Adipose tissue (tissue), 3 donors: ENCODE data around the gene TSPAN18. TPM values are rescaled to one million over a fixed set of nuclear protein-coding genes. Genes with fewer than 3 reads are reported as not detected.

Source experiments
- H3K27ac ChIP-seq: one replicate; pipeline ENCODE4 v1.5.1; 2013; ENCODE audit warnings: low read depth, low read length
- WGBS, 3 donors: extraction: QIAGEN DNeasy Blood & Tissue Kit; methylation state at CpG; one replicate each; pipeline ENCODE4 v1.1.7; 2013; 5-methylcytosine and 5-hydroxymethylcytosine counted together
- polyA plus RNA-seq, 3 donors: library from polyadenylated mRNA; stranded (reverse); fragments of 200-250 nt; gene quantifications; one replicate each; pipeline ENCODE4 v1.2.3, GENCODE V29; 2013
- donor health status: healthy with polysubstance abuse.
- donor health status: Bipolar disorder and iron deficiency.
- donor health status: healthy.

The TSPAN18 gene
- polyA plus RNA-seq, 3 donors = 1.6 to 15.6 (median 14.4) TPM

DNA sequence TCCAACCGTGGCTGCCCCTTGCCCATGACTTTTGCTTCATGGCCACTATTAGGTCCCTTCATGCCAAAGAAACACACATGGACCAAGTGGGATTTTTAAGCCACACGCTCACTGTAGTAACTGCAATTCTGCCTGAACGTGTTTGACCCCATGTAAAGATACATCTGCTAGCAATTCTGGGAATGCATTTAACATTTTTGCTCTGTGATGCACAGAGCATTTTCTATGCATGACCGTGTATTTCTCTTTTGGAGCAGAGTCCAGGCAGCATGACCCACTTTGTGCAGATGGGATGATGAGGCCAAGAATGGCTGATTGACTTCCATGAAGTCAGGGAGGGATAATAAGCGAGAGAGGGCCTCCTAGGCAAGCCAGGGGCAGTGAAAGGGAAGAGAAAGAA, 115.5 kb downstream of the TSPAN18 start:
- WGBS, 3 donors = 72 to 77% (median 76%) methylated on average over 5 of the region's 5 CpGs

DNA sequence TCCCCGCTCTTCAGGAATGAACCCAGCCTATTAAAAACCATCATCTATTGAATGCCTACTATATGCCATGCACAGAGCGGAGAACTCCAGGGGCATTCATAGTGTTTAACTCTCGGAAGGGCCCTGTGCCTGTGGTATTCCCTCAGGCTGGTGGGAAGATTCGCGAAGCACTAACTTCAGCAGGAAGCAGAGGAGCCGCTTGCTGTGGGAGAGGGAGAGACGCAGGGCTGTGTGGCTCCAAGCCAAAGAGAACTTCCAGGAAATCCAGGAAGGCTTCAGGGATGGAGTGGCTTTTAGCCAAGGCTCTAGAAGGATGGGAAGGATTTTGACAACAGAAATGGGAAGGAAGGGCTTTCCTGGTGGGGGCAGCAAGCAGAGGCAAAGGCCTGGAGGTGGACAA, 120.1 kb downstream of the TSPAN18 start:
- 73 to 90% (median 82%) methylated on average over 7 of the region's 7 CpGs for WGBS, 3 donors
- H3K27ac ChIP-seq = no peak overlapping the region

More for the DNA sequence above, 115.5 kb downstream of the TSPAN18 start:
- no peak overlapping the region for H3K27ac ChIP-seq

DNA sequence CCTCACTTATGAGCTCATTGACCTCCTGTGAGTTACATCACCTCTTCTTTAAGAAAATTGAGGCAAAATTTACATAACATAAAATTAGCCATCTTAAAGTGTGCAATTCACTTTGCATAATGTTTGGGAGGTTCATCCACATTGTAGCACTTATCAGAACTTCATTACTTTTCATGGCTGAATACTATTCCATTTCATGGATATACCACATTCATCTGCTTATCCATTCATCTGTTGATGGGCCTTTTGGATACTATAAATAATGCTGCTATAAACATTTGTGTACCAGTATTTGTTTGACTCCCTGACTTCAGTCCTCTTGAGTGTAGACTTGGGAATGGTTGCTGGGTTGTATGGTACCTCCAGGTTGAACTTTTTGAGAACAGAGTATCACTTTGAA, 120.6 kb downstream of the TSPAN18 start:
- no peak overlapping the region for H3K27ac ChIP-seq

DNA sequence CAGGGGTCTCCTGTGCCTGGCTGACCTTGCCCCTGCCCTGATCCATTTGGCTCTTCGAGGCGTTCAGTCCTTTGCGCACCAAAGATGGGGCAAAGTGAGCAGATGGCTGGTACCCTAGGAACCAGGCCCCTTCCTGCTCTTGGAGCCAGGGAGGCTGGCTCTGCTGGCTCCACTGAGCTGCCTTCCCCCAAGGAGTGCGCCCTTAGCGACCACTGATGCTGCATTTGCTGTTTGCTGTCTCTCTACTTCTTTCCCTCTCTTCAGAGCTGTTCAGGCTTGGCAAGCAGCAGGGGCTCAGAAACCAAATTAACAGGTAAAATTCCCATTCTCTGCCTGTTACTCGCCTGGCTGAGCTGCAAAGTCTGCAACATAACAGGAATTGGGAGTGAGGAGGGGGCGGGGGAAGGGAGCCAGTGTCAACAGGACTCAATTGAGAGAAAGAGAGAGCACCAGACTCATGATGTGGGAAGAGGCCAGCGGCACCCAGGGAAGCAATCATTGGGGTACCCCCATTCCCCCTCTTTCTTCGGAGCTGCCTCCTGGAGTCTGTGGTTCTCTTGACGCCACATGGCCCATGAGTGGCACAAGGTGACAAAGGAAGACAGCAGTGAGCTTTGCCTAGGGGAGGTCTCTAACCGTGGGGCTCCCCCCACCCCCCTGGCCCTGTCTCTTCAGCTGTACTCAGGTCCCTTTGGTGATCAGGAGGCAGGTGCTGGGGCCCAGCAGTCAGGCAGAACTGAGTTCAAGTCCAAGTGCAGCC, 121.6 kb downstream of the TSPAN18 start:
- H3K27ac ChIP-seq = no peak overlapping the region
- WGBS, 3 donors = 70 to 90% (median 89%) methylated on average over 11 of the region's 11 CpGs

DNA sequence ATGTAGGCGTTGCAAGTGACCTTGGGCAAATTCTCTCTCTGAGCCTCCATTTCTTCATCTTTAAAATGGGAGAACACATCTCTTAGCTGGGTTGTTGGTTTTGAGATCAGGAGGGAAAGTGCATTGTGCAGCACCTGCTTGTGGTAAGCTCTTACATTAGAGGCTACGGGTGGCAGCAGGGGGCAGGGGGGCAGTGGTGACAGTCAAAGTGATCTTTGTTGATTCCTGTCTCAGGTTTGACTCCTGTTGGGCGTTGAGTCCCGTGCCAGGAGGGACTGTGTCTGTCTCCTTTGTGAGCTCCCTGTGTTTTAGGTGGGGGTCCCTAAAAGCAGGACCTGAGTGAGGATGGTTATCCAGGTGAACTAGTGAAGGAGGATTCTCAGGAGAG, 122.2 kb downstream of the TSPAN18 start:
- H3K27ac ChIP-seq = no peak overlapping the region
- WGBS, 3 donors = 80 to 88% (median 87%) methylated on average over 4 of the region's 4 CpGs

DNA sequence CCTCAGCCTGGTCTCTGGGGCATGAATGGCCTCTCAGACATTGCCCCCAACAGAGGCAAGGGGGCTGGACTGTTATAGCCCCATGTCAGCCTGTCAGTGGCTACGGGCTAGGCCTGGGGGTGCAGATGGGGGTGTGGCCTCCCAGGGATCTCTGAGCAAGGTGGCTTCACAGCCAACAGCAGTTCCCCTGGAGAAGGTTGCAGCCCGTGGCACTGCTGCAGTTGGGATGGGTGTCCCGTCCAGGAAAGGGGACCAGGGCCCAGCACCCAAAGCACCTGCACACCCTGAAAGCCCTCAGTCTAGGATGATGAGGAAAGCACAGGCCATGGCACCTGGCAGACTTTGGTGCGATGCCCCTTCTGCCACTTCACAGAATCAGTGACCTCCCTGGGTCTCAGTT, 122.7 kb downstream of the TSPAN18 start:
- 69 to 88% (median 78%) methylated on average over 4 of the region's 4 CpGs for WGBS, 3 donors

DNA sequence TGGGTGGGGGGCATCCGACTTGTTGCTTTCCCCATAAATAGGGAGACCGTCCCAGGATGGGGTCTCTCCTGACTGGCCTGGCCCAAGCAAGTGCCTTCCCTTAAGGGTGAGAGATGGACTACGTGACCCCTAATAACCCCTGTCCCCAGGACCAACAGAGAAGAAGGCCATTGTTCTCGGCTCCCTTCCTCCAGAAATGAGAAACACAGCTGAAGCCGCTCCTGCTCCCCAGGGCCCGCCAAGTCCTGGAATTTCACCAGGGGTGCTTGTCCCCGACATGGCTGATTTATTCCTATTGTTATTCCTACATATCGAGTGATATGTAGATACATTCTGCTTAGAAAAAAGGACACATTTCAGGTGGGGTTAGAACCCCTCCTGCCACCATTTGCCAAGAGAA, 123.2 kb downstream of the TSPAN18 start:
- H3K27ac ChIP-seq = no peak overlapping the region
- 55 to 74% (median 73%) methylated on average over 8 of the region's 8 CpGs for WGBS, 3 donors

More for the DNA sequence above, 122.7 kb downstream of the TSPAN18 start:
- H3K27ac ChIP-seq = no peak overlapping the region

DNA sequence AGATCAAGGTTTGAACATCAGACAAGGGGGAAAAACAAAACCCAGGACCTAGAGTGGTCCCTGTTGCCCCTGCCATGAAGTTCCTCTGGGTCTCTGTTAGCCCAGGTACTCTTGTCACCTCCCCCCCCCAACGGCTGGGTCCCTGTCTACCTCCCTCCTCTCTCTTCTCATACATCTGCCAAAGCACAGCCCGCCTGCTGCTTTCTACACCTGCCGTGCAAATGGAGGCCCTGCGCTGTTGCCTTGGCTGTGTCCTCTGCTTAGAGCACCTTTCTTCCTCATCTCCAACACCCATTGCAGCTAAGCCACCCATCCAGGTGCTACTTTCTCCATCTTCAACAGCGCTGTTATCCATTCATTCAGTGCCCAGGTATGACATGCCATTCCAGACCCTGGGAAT, 124.7 kb downstream of the TSPAN18 start:
- 79 to 89% (median 89%) methylated on average over 5 of the region's 5 CpGs for WGBS, 3 donors
- H3K27ac ChIP-seq = no peak overlapping the region

DNA sequence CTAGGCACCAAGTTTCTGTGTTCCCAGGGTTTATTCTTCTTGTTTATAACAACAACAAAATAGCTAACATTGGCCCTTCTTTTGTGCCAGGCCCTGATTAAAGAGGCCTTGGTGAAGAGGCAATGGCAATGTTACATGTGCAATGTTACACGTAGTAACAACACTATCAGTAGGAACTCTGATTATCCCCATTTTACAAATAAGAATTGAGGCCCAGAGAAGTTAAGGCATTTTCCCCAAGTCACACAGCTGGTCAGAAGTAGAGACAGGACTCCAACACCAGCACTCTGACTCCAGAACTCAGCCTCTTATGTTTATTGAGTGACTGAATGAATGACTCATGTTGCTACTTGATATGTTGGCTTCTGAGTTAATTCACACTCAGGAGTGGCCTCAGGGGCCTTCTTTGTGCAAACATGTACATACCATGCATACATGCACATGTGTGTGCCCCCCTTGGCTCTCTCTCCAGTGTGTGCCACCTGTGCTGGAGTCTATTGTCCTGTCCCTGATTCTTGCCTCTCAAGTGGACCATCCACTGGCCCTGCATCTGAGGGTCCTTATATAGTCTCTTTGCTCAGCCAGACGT, 125.5 kb downstream of the TSPAN18 start:
- no peak overlapping the region for H3K27ac ChIP-seq
- 47 to 66% (median 54%) methylated on average over 2 of the region's 2 CpGs for WGBS, 3 donors

DNA sequence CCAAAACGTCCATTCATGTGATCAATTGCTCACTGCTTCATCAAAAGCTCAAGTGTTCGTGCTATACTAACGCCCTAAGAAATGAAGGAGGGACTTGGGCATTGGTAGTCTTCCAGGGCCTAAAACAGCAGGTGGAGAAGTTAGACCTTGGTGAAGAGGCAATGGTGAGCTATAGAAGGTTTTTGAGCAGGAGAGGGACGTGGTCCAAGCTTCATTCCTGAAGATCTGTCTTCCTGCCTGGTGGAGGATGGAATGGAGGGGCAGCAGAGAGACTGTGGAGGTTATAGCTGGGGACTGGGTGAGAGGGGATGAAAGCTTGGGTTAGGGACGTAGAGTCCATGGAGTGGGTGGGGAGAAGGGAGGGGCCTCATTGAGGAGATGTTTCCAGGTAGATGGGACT, 126.2 kb downstream of the TSPAN18 start:
- 49 to 76% (median 69%) methylated on average over 5 of the region's 5 CpGs for WGBS, 3 donors

DNA sequence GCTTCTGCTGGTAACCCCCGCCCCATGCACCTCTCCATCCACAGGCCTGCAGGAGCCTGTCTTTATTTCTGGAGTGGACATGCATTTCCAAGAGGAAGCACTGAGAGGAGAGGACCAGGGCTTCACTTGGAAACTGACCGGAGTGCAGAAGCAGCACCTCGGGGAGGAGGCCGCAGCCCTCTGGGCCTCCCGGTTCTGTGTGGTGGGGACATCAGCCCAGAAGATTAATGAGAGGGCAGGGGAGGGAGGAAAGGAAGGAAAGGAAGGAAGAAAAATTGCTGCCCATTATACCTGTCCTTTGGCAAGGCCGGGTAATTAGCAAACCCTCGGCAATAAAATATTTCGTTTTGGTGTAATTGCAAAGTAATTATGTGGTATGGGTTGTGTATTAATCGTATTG, 126.9 kb downstream of the TSPAN18 start:
- 61 to 66% (median 66%) methylated on average over 9 of the region's 9 CpGs for WGBS, 3 donors
- no peak overlapping the region for H3K27ac ChIP-seq

More for the DNA sequence above, 126.2 kb downstream of the TSPAN18 start:
- H3K27ac ChIP-seq = no peak overlapping the region

DNA sequence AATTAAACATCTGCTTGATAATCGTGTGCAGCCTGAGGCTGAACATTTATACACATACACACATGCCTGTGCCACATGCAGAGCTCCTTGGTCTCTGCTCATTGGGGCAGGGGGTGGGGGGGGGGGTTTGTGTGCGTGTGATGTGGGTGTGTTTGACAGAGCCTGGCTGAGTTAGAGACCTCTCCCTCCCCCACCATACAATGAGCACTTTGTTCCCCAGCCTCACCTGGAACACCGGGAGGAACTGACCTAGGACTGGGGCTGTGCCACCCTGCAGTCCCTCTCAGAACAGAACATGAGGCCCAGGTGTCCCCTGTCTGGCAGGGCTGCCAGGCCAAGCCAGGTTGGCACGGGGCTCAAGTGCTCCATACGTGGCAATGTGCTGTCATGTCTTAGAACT, 127.3 kb downstream of the TSPAN18 start:
- no peak overlapping the region for H3K27ac ChIP-seq
- 57 to 76% (median 74%) methylated on average over 5 of the region's 5 CpGs for whole genome bisulfite sequencing, 3 donors

DNA sequence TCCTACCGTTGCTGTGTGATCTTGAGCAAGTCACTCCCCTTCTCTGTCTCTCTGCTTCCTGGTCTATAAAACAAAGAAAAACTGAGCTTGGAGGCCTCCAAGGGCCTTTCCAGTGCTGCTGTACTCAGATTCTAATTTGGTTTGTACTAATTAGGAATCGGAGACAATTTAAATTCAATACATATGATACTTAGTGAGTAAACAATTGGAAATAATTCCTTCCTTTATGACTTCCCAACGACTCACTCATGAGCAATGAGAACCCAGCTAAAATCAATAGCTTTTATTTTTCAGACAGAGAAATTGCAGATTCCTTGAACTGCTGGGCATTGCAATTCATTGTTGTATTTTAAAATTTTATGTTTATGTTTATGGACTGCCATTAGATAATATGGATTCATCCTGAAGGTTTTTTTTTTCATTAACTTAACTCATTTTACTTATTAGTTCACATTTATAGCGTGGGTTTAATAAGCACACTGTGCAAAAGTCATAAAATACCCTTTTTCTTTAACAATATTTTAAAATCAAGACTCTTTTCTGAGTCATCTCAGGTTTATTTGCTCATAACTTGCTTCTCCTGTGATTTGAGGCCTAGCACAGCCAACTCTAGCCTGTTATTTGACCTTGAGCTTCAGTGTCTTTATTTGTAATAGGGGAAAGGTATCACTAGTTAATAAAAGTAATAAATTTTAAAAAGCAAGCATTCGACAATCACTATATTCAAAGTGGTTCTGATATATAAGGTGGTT, 128.2 kb downstream of the TSPAN18 start:
- 77 to 84% (median 78%) methylated on average over 5 of the region's 5 CpGs for WGBS, 3 donors
- H3K27ac ChIP-seq = no peak overlapping the region

DNA sequence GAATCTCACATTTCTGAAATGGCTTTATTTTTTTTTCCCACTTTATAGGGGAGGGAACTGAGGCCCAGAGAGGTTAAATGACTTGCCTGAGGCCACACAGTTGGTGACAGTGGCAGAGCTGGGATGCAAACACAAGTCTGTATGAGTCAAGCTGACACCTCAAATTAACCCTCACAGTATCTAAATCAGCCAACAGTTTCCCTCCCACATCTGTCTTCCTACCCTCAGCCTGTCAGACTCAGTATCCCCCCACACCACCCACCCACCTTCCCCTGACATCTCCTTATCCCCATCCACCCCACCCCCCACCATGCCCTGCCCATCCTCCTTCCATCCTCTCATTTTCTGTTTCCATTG, 128.7 kb downstream of the TSPAN18 start:
- H3K27ac ChIP-seq = no peak overlapping the region

DNA sequence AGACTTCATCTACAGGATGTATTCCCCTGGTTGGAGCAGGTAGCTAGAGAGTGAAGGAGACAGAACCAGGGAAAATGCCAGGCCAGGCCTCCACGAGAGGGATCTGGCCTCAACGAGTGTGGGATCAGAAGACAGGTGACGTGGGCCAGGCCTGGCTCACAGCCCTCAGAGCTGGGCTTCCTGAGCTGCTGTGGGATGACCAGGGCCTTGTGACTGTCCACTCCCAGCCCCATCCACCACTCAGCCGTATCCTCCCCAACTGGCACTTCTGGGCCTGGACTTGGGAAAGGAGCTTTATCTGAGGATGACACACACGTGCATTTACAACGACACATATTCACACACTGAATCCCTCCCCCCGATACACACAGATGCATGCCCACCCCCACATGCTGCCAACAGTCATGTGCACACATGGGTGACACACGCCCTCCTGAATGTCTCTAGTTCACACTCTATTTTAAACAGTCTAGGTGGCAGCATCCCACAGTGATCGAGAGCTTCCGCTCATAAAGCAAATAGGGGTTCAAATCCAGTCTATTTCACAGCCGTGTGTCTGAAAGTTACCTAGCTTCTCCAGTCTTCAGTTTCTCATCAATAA, 130.8 kb downstream of the TSPAN18 start:
- WGBS, 3 donors = 88 to 90% (median 90%) methylated on average over 11 of the region's 11 CpGs
- no peak overlapping the region for H3K27ac ChIP-seq

DNA sequence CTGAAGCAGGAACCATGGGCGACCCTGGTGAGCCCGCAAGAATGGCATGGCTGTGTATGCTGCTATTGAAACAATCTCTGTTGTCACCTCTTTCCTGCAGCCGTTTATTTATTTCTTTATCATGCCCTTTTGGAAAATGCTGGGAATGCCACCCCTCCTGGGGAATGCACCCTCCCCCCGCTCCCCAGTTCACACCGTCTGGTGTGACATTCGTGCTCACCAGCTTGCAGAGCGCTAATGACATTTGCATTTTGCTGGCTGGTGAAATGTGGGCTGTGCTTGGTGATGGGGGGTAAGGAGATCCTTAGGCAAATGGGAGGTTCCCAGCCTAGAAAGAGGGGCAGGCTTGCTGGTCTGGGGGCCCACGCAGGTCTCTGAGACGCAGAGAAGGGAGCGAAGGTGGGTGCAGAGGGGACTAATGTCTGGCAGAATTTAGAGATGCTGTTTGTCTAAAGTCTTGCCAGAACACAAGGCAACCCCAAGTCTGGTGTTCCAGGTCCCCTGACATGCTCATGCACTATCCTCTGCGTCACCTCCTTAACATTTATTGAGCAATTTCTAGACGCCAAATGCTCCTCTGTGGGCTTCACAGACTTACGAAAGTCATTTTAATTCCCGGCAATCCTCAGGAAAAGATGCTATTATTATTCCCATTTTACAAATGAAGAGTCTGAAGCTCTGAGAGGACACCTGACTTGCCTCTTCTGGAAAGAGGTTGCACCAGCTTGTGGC, 132.2 kb downstream of the TSPAN18 start:
- WGBS, 3 donors = 69 to 87% (median 85%) methylated on average over 14 of the region's 14 CpGs
- H3K27ac ChIP-seq = no peak overlapping the region

DNA sequence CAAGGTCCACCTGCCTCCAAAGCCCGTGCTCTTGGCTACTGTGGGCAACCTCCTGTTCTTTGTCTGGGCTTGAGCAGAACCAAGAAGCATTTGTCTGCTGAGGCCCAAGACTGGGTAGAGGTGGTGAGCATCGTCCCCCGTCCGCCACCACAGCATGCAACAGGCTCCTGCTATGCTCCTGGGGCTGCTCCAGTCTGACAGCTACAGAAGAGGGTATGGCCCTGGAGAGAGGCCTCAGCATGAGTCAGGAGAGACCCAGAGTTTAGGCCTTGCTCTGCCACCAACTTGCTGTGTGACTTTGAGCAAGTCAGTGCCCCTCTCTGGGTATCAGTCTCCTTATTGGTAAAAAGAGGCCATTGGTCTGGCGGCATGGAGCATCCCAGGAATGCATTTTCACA, 132.8 kb downstream of the TSPAN18 start:
- WGBS, 3 donors = 86 to 97% (median 95%) methylated on average over 5 of the region's 5 CpGs
- no peak overlapping the region for H3K27ac ChIP-seq

DNA sequence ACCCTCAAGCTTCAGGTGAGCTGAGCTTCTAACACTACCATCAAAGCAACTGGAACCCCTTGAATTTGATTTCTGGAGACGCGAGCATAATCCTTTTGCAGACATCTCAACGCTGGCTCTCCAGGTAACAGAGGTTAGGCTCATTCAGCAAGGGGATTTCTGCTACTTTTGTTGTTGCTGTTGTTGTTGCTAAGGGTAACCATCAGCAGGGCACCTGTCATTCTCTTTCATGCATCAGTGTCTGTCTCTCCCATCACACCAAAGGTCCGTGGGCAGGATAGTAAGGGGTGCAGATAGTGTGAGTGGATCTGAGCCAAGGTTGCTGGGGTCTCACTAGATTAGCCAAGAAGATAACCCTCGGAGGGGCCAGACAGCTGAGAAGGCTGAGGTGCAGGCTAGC, 133.6 kb downstream of the TSPAN18 start:
- WGBS, 3 donors = 79 to 95% (median 94%) methylated on average over 5 of the region's 5 CpGs
- H3K27ac ChIP-seq = no peak overlapping the region
